Stimulated activated CD4-positive, alpha-beta T cell treated with anti-CD3 and anti-CD28 coated beads, Interleukin-4, amount 100 ng/mL, for 48 hours (primary cell): ENCODE measurements around the gene NRL.

Experiments used
- DNase-seq, 2 donors: peaks; one replicate each; pipeline ENCODE4 v3.0.0-alpha.2; 2020; ENCODE audit warnings: low read depth in 2 of 2

Gene NRL

GRCh38 chr14:24066496-24067132, 48.1 kb downstream of the NRL start:
- DNase-seq, result no peak

- DNase-seq, result no peak
These were observed 49.3 kb downstream of the NRL start for GRCh38 chr14:24065408-24065807.

GRCh38 chr14:24064856-24065255, 49.9 kb downstream of the NRL start:
- no peak for DNase-seq

DNA sequence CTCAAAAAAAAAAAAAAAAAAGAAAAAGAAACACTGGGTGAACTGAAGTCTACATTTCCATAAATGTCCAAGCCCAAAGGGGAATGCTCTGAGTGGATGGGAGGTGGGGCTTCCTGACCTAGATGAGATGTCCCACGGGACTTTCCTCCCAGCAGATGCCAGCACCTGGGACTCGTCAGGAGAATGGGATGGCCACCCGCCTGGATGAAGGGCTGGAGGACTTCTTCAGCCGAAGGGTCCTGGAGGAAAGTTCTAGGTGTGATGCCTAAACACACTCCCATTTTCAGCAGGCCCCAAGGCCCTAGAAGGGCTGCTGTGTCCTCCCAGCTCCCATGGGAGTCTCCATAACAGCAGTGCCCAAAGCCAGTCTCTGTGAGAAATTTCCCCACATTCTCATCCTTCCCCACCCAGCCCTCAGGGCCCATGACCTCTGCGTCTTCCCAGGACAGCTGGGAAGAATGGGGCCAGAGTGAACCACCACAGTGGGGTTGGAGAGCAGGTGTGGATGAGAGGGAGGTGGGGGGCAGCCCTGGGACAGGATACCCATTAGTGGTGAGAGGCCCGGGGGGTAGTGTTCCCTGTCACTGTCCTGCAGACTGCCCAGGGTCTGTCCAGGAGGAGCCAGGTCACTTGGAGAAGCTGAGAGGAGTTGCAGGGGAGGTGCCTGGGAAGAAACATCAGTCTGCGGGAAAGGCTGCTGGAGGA, 50.5 kb downstream of the NRL start:
- DNase-seq, result no peak

GRCh38 chr14:24063263-24063836, 51.4 kb downstream of the NRL start:
- DNase-seq, result no peak

- DNase-seq, result no peak
These were observed 52.4 kb downstream of the NRL start for GRCh38 chr14:24062216-24062980.

DNA sequence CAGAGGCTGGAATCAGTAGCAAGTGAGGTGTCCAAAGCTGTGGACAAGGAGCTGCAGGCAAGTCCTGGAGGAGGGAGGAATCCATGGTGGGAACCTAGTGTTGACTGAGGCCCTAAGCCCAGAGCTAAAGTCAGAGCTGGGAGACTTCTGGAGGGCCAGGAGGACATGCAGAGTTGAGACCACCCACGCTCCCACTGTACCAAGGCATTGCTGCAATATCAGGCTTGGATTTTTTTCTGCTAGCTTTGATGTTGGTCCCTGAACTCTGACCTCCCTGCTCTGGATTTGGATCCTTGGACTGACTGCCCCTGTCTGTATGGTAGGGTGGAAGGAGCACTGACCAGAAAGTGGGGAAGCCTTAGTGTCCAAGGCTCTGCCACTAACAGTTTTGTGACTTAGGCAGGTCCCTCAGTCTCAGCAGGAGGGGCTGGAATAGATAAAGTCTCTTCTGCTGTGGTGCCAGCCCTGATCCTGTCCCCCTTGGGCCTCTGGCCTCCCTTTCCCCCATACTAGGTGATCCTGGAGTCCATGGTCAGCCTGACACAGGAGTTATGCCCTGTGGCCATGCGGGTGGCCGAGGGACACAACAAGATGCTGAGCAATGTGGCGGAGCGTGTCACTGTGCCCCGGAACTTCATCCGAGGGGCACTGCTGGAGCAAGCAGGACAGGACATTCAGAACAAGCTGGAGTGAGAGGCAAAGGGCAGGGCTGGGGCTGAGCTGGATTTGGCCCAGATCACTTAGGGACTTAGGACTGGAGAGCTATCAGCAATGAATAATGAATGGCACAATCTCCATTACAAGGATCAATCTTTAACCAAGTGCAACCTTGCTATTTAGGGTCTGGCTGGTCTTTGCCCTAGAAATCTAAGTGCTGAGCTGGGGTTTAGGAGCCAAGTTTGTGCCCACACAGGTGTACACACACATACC, 53.5 kb downstream of the NRL start:
- DNase-seq, result no peak

GRCh38 chr14:24060443-24060842, 54.3 kb downstream of the NRL start:
- DNase-seq, result no peak

DNA sequence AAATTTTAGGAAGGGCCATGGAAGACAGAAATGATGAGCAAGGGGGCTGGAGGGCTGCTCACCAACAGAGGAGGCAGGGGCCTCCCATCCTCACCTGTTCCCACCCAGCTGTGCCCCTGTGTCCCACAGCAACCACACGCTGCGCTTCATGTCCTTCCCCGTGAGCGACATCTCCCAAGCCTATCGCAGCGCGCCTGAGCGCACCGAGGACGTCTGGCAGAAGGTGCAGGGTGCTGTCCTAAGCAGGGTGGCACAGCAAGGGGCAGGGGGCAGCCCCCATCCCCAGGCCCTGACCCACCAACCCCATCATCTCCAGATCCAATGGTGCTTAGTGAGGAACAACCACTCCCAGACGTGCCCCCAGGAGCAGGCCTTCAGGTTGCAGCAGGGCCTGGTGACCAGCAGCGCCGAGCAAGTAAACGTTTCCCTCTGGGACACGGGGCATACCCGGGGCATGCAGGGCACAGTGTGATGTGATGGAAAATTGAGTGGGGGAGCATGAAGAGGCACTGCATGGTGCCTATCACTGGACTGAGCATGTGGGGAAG, 54.8 kb downstream of the NRL start:
- DNase-seq, result no peak

GRCh38 chr14:24058951-24059475, 55.7 kb downstream of the NRL start:
- no peak for DNase-seq

- no peak for DNase-seq
These were observed 56.3 kb downstream of the NRL start for GRCh38 chr14:24058260-24058950.

DNA sequence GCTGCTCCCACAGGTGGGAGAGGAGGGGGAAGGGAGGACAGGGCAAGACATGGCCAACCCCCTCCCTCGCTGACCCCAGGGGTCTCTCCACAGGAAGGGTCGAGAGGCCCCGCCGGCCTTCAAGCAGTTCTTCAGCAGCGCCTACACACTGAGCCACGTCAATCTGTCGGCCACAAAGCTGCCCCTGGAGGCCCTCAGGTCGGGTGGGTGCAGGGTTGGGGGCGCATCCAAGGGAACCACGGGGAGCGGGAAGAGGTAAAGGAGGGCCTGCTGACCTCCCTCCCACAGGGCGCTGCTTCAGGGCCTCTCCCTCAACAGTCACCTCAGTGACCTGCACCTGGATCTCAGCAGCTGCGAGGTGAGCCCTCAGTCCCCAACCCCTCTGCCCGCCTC, 56.9 kb downstream of the NRL start:
- no peak for DNase-seq

DNA sequence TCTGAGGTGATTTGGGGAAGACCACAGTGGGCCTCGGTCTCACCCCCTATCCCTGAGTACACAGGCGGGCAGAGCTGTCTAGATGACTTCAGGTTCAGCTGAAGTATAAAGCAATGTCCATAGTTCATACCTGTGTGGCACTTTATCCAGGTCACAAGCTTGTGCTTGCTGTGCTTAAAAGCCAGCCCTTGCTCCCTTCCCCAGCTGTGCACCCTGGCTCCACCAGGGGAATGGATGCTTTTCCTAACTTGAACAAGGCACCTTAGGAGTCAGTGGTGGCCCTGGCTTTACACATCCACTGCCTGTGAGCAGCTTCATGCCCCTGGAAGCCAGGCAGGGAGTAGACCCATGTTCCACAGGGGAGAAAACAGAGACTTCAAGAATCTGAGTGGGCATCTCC, 57.5 kb downstream of the NRL start:
- no peak for DNase-seq

DNA sequence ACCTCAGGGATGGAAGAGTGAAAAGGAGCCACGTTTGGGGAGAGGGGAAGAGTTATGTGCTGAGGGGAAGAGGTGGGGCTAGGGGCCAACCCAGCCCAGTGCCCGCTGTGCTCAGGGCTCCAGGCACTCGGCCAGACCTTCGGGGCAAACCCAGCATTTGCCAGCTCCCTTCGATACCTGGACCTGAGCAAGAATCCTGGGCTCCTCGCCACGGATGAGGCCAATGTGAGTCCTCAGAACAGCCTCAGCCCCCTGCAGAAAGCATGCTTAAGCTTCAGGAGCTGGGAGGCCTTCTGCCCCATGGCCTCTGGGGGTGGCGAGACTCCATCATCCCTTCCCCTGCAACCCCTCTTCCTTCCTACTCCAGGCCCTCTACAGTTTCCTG, 58.0 kb downstream of the NRL start:
- no peak for DNase-seq

DNA sequence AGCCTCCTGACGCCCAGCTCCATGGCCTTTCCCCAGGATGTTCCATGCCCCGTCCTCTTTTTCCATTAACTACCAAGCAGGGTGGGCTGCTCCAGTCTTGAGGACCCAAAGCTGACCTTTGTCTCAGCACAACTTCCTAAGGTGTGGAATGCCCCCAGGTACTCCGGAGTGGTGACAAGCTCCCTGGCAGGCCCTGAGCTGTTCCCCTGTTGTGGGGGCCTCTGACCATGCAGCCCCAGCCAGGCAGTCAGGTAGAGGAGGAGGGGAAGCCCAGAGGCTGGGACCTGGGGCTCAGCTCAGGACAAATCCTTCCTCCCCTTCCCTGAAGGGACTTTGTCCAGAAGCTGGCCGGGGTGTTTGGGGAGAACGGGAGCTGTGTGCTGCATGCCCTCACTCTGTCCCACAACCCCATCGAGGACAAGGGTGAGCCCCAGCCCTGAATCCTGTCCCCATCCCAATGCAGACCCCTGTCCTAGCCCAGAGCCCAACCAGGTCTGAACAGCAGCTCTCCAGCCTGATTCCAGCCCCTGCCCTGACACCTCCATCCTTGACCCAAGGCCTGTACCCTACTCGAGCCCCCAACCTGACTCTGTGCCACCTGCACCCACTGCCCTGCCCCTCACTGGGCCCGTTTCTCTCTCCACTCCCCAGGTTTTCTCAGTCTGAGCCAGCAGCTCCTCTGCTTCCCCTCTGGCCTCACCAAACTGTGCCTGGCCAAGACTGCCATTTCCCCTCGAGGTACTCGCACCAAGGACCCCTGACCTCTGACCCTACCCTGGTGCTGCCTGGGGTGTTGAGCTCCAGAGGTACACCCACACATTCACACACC, 58.6 kb downstream of the NRL start:
- no peak for DNase-seq

GRCh38 chr14:24054646-24055045, 60.1 kb downstream of the NRL start:
- DNase-seq, result no peak

DNA sequence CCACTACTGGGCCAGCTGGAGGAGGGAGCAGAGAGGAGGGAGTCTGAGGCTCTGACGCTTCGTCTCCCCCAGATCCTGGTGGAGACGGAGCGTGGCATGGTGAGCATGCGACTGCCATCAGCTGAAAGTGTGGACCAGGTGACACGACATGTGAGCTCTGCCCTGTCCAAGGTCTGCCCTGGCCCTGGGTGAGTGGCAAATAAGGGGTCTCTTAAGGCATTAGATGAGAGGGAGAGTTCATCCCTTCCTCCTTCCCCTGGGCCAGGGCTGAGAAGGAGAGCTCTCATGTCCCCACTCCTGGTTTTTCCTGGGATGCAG, 60.5 kb downstream of the NRL start:
- no peak for DNase-seq

DNA sequence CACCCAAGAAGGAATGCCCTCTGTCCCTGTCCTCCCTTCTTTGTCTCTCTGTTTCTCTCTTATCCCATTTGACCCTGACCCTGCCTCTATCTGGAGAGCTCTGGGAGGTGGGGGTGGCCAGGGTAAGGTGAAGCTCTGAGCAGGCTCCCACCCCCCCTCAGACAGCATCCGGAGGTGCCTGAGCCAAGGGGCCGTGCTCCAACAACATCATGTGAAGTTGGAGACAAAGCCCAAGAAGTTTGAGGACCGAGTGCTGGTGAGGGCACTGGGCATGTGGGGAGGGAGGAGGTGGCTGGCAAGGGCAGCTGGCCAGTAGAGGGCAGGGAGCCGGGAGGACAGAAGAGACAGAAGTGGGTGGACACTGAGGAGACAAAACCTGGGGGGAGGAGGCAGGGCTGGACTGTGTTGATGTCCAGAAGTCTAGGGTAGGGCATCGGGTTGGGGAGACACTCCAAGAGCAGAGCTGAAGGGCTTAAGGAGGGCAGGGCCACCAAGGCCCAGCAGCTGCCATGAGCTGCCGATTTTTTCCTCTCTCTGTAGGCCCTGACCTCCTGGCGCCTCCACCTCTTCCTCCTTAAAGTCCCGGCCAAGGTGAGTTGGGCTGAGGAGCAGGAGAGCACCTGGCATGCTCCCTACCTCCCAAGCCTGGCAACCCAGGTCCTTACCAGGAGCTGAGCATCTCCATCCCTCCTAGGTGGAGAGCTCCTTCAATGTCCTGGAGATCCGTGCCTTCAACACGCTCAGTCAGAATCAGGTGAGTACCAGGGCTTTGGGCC, 61.0 kb downstream of the NRL start:
- DNase-seq, result no peak
